Gastroesophageal sphincter (tissue), 3 donors: Measurements from ENCODE around the gene SLC39A10.

Source experiments
- EP300 ChIP-seq: sonication (generic); formaldehyde crosslinking; IDR thresholded peaks from one replicate; pipeline ENCODE4 v1.6.1; 2017; ENCODE audit warnings: antibody characterized with exemption, mild to moderate bottlenecking
- POLR2A ChIP-seq, 2 donors: fragments of 450-650 bp; IDR thresholded peaks; one replicate each; pipeline ENCODE4 v1.6.1; 2017; ENCODE audit warnings: antibody characterized with exemption in 2 of 2, mild to moderate bottlenecking in 2 of 2, moderate library complexity in 1 of 2
- POLR2AphosphoS5 ChIP-seq: sonication (generic); formaldehyde crosslinking; IDR thresholded peaks from one replicate; pipeline ENCODE4 v1.6.1; 2017; ENCODE audit warnings: antibody characterized with exemption
- TF ChIP-seq, protein P1 (sequence below), 4 experiments: fragments of 200-600 bp in 2 of 4; fragments of 450-650 bp in 2 of 4; sonication (generic) in 1 of 4; IDR thresholded peaks; one replicate each; pipeline ENCODE4 v1.5.1; 2017 to 2019; ENCODE audit warnings: antibody characterized with exemption in 4 of 4, mild to moderate bottlenecking in 2 of 4, moderate library complexity in 2 of 4

DNA sequence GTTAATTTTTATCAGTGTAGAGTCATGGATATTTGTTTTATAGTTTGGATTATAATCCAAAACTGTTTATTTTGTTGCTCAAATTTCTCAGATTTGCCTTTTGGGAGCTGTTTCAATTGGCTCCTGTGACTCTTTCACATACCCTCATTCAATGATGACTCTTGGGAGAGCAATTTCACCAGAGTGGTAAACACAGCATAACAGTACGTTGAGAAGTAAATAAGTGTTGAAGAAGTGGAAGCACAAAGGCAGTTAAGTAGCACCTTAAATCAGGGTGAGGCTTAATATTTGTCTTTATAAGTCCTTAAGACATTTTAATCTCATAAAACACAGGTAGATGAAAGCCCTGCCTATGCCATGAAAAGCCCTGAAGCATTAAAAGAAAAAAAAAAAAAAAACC, 17.1 kb upstream of the SLC39A10 start:
- TF ChIP-seq, protein P1, sequence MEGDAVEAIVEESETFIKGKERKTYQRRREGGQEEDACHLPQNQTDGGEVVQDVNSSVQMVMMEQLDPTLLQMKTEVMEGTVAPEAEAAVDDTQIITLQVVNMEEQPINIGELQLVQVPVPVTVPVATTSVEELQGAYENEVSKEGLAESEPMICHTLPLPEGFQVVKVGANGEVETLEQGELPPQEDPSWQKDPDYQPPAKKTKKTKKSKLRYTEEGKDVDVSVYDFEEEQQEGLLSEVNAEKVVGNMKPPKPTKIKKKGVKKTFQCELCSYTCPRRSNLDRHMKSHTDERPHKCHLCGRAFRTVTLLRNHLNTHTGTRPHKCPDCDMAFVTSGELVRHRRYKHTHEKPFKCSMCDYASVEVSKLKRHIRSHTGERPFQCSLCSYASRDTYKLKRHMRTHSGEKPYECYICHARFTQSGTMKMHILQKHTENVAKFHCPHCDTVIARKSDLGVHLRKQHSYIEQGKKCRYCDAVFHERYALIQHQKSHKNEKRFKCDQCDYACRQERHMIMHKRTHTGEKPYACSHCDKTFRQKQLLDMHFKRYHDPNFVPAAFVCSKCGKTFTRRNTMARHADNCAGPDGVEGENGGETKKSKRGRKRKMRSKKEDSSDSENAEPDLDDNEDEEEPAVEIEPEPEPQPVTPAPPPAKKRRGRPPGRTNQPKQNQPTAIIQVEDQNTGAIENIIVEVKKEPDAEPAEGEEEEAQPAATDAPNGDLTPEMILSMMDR (IDR thresholded peaks at IDR 0.05), result no peak
- no peak for TF ChIP-seq POLR2A (IDR thresholded peaks at IDR 0.05)
- TF ChIP-seq EP300, result no peak
- no peak for TF ChIP-seq POLR2AphosphoS5
